Right lobe of liver (tissue), 6 donors: ENCODE measurements around the gene NDUFS8. TPM values are rescaled to one million over a fixed set of nuclear protein-coding genes. Genes with fewer than 3 reads are reported as not detected.

ENCODE experiments used
- ATAC-seq, 4 donors: fragments of 200-7000 bp; cut with Tn5 transposase; one replicate each; pipeline ENCODE4 v1.9.1; 2020; ENCODE audit warnings: mild to moderate bottlenecking in 4 of 4, moderate library complexity in 4 of 4
- DNase-seq, 3 donors: peaks; one replicate each; pipeline ENCODE4 v3.0.0-alpha.2; 2020
- H3K27ac ChIP-seq, 3 donors: fragments of 200-600 bp; one replicate each; pipeline ENCODE4 v1.8.0; 2022
- H3K27me3 ChIP-seq, 2 donors: fragments of 200-600 bp; one replicate each; pipeline ENCODE4 v1.8.0; 2022
- H3K36me3 ChIP-seq, 4 donors: fragments of 200-600 bp; sonication (generic) in 1 of 4; one replicate each; pipeline versions ENCODE4 v1.5.1 to v1.8.0; 2017 to 2022; ENCODE audit warnings: control low read depth in 1 of 4
- H3K4me1 ChIP-seq, 4 donors: fragments of 200-600 bp; sonication (generic) in 1 of 4; one replicate each; pipeline versions ENCODE4 v1.5.1 to v1.8.0; 2017 to 2022; ENCODE audit warnings: control low read depth in 1 of 4
- H3K4me3 ChIP-seq, 3 donors: fragments of 200-600 bp; one replicate each; pipeline ENCODE4 v1.8.0; 2022
- H3K9me3 ChIP-seq, 4 donors: fragments of 200-600 bp; sonication (generic) in 1 of 4; one replicate each; pipeline versions ENCODE4 v1.5.1 to v1.8.0; 2017 to 2022; ENCODE audit warnings: control low read depth in 1 of 4
- POLR2A ChIP-seq: fragments of 450-650 bp; IDR thresholded peaks from one replicate; pipeline ENCODE4 v1.6.1; 2017; ENCODE audit warnings: antibody characterized with exemption, mild to moderate bottlenecking
- WGBS: methylation state at CpG from one replicate; pipeline ENCODE4 v1.1.6; 2018; ENCODE audit warnings: low coverage, low lambda C conversion rate; ENCODE audit not compliant: insufficient coverage; ENCODE audit errors: missing lambda C conversion rate; 5-methylcytosine and 5-hydroxymethylcytosine counted together
- intact Hi-C, 2 donors: fragments of 100-400 bp; cut with DNase I; formaldehyde crosslinking; loops; one replicate each; pipeline versions ENCODE4 v1.11.2 to v1.14.1; 2022
- total RNA-seq, 6 experiments: library from RNA; depleted of rRNA in 2 of 6; stranded (reverse); fragments of >200 nt in 2 of 6; fragmentation: NEBNext Ultra II Directional in 3 of 6; extraction: Animal tissue kit (Norgen Biotek cat#: 25700) in 3 of 6; gene quantifications; one replicate each; pipeline versions ENCODE4 v1.1.0 to v1.2.4, GENCODE V29; 2016 to 2023
- TF ChIP-seq, protein P1 (sequence below), 4 donors: fragments of 200-600 bp in 3 of 4; fragments of 450-650 bp in 1 of 4; IDR thresholded peaks; one replicate each; pipeline versions ENCODE4 v1.5.1 to v1.8.0; 2016 to 2022; ENCODE audit warnings: antibody characterized with exemption in 4 of 4, mild to moderate bottlenecking in 2 of 4
- donor health status: DM: no; HTN: yes; CAD: no.
- donor health status: DM: no; HTN: no; CAD: no.
- donor health status: DM: no; HTN: no; CAD: no.
- donor health status: DM: no; HTN: yes; CAD: no.
- donor health status: DM: no; HTN: yes; CAD: no.

NDUFS8 gene
- total RNA-seq, 6 experiments from 2014 or later = 61.9 to 159 (median 88.4) TPM

DNA sequence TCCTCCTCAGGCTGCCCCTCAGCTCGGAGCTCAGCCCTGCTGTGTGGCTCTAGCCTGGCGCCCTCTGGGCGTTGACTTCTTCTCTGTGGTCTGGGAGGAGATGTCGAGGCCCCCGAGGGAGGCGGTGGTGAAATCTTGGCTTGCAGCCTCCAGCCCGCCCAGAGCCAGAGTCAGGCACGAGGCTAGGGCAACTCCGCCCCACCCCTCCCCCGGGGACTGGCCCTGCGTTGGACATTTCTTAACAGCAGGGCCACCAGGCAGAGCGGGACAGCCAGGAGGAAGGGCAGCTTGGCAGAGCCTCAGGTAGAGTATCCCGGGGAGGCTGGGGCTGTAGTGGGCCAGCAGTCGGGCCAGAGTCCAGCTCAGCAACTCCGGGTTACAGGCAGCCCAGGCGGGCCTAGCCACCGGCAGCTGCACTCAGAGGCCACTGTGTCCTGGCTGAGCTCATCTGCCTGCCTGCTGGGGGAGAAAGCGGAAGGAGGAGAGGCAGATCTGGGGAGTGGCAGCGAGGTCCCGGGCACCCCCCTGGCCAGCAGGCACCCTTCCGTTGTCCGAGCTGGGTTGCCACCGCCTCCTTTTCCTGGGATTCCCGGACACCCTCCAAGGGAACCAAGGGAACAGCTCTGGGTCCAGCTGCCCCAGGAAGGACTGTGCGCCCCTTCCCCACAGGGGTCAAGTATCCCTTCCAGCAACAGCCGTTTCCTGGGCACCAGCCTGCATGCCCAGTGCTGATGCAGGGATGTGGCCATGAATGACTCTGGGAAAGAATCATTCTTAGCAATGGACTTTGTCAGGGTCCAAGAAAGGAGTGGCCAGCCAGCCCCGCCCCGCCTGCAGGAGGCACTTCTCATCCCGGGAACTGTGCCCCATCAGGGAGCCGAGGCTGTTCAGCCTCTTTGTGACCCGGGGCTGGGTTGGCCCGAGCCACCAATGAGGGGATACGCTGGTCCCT lies 20.1 kb upstream of the NDUFS8 start, which contains the start of gene ALDH3B1:
ALDH3B1 (plus strand) TSS at position 238 of the 952 bp plus-strand sequence. CDS start 4,971 bp downstream, outside the sequence.
- intact Hi-C loops = no loop called here
- Histone ChIP-seq H3K27ac (peak within 1 kb of the TSS; percentile 56 to 83 (median 69)), H3K9me3 (no peaks in the 10 kb centered on the region), H3K36me3 (no peaks in the 10 kb centered on the region), H3K4me1 (peaks cover 0 to 17% (median 6%) of the 10 kb centered on the region in 4 donors), H3K4me3 (peak within 1 kb of the TSS; percentile 12 to 33 (median 28)), H3K27me3 (no peaks in the 10 kb centered on the region)
- ATAC-seq (peak; percentile 89 to 93 (median 92)), DNase-seq (peak; percentile 91 to 98 (median 96))
- TF ChIP-seq POLR2A = peak; percentile 83
- TF ChIP-seq, protein P1, sequence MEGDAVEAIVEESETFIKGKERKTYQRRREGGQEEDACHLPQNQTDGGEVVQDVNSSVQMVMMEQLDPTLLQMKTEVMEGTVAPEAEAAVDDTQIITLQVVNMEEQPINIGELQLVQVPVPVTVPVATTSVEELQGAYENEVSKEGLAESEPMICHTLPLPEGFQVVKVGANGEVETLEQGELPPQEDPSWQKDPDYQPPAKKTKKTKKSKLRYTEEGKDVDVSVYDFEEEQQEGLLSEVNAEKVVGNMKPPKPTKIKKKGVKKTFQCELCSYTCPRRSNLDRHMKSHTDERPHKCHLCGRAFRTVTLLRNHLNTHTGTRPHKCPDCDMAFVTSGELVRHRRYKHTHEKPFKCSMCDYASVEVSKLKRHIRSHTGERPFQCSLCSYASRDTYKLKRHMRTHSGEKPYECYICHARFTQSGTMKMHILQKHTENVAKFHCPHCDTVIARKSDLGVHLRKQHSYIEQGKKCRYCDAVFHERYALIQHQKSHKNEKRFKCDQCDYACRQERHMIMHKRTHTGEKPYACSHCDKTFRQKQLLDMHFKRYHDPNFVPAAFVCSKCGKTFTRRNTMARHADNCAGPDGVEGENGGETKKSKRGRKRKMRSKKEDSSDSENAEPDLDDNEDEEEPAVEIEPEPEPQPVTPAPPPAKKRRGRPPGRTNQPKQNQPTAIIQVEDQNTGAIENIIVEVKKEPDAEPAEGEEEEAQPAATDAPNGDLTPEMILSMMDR (IDR thresholded peaks at IDR 0.05) = no peak
- WGBS = 0% methylated on average over 2 of the region's 33 CpGs

DNA sequence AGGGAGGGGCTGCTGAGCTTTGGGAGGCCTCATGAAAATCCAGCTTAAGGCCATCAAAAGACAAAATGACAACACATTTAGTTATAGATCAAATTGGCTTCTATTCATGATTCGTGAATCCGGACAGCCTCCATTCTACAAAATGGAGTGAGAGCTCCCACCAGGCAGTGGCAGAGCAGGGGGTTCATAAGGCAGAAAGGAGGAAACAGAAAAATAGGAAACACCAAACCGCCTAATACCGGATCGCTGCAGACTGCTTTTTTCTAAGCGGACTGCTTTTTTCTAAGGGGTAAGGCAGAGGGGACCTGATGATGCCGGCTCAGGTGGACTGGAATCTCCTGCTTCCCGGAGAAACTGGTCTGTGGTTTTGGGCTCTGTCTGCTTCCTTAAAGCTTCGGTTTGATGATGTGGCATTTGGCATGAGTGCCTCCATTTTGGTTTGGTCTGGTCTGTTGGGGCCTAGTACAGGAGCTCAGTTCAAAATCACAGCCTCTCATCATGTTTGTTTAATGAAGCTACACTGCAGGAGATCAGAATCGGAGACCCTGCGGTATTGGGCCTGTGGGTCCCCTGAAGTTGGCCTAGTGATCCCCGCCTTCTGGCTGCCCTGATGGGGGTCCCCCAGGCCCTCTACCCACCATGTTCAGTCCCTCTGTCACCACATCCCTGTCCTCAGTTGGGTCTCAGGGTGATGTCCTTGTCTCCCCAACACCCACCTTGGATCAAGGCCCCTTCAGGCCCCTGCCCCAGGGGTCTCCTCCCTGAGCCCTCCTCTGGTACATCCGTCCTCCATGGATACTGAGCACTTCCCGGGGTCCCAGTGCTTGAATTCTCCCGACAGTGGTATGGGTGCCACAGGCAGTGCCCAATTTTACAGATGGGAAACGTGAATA lies 19.2 kb upstream of the NDUFS8 start:
- intact Hi-C loops = no loop called here

DNA sequence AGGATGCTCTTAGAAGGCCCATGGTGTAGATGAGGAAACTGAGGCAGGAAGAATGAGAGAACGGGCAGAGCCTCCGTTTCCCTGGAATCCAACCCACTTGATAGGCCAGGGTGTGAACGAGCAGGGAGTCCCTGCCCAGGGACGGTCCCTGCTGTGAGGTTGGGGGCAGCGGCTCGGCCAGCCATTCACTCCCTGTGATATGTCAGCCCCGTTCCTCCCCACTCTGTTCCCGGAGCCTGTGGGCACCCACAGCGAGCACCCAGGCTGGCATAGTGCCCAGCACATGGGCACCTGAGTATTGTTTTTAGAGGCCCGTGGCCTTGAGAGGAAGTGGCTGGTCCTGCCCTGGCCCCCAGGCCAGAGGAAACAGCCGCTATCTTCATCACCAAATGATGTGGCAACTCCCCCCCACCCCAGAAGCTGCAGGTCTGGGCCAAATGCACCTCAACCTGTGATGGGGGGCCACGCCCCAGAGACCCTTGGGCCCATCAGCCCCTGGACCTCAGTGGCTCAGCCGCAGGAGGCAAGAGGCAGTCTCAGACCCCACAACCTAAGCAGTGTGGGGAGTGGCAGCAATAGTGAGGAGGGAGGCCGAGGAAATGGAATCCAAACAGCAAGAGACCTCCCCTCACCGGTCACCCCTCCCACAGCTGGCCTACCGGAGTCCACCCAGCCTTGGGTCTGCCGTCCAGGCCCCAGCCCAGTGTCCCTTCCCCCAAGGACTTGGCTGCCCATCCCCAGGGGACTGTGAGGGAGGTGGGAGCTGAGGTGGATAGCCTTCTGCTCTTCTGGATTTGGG lies 18.2 kb upstream of the NDUFS8 start:
- no peak for ATAC-seq
- intact Hi-C loops = no loop called here
- TF ChIP-seq, protein P1 (IDR thresholded peaks at IDR 0.05) = no peak
- TF ChIP-seq POLR2A = no peak
- H3K4me3 ChIP-seq = no peak overlapping the region
- peaks cover 0 to 22% (median 6%) of the 10 kb centered on the region in 4 donors for H3K4me1 ChIP-seq
- H3K27me3 ChIP-seq = no peaks in the 10 kb centered on the region
- H3K36me3 ChIP-seq = no peaks in the 10 kb centered on the region
- H3K9me3 ChIP-seq = no peaks in the 10 kb centered on the region
- H3K27ac ChIP-seq = no peak overlapping the region
- WGBS = 79% methylated on average over 2 of the region's 17 CpGs
- DNase-seq = no peak

More for the DNA sequence above, 19.2 kb upstream of the NDUFS8 start:
- WGBS = 54% methylated on average over 11 of the region's 16 CpGs
- DNase-seq (no peak), ATAC-seq (no peak)
- H3K9me3 ChIP-seq = no peaks in the 10 kb centered on the region
- H3K4me1 ChIP-seq = peaks cover 0 to 17% (median 6%) of the 10 kb centered on the region in 4 donors
- no peak for TF ChIP-seq POLR2A
- TF ChIP-seq, protein P1 (IDR thresholded peaks at IDR 0.05) = no peak
- H3K4me3 ChIP-seq = peak overlapping the region in 1 of 3 donors; percentile 28
- no peaks in the 10 kb centered on the region for H3K27me3 ChIP-seq
- H3K36me3 ChIP-seq = no peaks in the 10 kb centered on the region
- peak overlapping the region; percentile 56 to 83 (median 69) for H3K27ac ChIP-seq
